NCI-H82 (cell line): ENCODE data around the gene KIF5A.

Experiments used
- DNase-seq: peaks from one replicate; lab custom pipeline; 2025; lab: John Stamatoyannopoulos, UW

Gene KIF5A

DNA sequence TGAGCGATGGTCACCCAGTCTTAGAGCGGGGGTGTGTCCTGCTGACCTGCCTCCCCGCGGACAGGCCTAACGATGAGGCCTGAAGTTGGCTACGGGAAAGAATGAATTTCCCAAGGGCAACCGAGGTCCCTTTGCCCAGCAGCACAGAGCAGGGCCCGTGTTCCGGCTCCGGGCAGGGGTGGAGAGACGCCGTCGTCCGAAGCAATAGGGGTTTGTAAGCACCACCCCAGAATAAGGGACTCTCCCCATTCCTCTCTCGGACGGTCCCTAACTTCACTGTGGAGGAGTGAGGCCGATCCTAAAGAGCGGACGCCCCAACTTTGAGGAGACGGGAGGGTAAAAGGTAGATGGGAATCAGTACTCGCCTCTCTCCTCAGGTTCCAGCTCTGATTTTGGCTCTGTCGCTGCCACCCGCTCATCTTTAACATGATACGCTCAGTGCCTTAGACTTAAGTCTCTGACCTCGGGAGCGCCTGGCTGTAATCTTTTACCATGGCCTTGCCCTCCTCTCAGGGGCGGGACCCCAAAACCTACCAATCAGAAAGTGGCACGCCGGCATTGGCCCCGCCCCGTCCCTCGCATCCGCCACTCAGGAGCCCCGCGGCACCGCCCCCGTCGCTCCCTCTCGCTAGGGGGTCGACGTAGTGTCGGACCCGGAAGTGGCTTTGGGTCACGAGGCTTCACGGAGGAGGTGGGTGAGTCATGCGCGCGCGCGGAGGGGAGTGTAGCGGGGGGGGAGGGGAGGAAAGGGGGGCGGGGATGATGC, 29.6 kb upstream of the KIF5A start, which contains the start of gene DDIT3:
DDIT3 (minus strand) TSS at position 462 of the 766 bp plus-strand sequence. CDS start 3,108 bp downstream, outside the sequence.
- DNase-seq: peak; percentile 100

DNA sequence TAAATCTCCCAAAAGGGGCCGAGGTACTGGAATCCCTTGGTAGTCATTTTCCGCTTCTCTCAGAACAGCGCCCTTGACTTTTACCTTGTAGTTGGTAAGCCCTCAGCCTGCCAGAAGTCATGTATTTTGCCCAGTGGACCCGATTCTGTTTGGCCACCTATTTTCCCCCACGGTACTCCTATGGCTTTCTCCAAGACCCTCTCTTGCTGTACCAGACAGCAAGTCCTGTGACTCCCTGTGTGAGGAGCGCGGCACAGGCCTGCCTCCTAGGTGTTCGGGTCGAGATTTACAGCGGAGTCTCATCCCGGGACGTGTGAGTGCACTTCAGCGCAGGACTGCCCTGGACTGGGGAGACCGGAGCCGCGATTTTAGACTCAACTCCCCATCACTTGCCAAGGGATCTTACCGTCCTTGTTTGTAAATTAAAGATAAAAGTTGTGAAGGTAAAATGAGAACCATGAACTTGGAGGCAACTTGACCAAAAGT, 28.3 kb upstream of the KIF5A start:
- DNase-seq: peak; percentile 79

DNA sequence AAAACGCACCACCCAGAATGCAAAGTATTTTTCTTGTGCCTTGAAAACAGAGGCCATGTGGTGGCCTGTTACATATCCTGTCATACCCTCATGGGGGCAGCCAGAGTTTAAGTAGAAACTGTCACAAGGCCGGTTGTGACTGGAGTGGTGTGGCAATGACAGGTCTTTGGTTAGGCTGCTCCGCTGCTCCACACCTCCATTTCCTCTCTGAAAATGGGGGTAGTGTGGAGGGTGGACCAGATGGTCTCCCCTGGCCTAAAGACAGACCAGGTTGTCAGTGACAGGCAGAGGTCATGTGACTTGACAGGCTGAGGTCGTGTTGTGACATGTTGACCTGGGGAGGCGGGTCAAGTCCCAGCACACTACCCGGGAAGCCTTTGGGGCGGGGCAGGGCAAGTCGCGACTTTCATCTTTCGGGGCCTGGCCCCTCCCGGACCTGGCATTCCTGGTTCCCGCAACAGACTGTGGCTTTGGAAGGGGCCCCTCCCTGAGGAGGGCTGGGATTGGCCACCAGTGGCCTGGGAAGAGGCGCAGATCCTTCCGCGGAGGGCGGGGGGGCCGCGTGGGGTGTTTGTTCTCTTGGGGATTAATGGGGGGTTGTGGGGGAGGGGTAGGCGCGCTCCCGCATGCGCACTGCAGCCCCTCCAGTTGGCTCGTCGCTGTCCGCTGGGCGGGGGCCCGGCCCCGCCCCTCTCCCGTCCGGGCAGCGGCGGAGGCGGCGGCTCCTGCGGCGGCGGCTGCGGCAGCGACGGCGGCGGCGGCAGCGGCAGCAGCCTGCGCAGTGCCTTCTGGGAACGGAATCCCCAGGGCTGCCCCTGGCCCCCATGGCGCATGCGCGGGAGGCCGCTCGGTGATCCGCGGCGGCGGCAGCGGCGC, 27.6 kb upstream of the KIF5A start, which contains the start of gene MBD6:
MBD6 (plus strand) TSS at position 814 of the 876 bp plus-strand sequence. CDS start 1,480 bp downstream, outside the sequence.
- peak; percentile 98 for DNase-seq

DNA sequence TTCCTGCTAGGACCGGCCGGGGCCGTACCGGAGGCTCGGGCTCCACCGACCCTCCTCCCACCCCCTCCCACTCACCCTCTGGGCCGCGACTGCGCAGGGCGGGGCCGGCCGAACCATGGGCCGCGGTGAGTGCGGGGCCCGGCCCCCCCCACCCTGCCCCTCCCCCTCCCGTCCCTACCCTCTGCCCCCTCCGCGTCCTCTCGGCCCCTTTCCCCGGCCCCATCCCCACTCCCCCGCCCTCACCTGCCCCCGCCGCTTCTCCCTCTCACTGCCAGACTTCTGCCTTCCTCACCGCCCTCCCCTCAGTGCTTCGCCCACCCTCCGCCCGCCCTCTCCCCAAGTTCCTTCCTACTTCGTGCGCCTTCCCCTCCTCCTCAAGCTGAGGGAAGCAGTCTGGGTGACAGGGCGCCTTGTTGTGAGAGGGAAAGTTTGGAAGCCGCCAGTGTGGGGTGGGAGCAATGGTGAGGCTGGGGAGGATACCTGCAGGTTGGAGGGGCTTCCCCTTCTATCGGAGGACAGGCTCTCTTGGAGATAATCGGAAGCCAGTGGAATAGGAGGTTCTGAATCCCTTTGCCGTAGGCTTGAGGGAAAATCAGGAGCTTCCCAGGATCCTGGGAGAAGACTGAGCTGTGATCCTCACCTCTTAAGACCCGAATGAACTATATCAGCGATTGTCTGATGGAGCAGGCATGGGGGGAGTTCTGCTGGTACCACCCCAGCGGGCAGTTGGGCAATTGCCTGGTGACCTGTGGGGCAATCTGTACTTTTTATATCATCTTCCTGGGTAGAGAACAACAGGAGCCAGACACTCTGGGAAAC, 26.7 kb upstream of the KIF5A start:
- peak; percentile 86 for DNase-seq

DNA sequence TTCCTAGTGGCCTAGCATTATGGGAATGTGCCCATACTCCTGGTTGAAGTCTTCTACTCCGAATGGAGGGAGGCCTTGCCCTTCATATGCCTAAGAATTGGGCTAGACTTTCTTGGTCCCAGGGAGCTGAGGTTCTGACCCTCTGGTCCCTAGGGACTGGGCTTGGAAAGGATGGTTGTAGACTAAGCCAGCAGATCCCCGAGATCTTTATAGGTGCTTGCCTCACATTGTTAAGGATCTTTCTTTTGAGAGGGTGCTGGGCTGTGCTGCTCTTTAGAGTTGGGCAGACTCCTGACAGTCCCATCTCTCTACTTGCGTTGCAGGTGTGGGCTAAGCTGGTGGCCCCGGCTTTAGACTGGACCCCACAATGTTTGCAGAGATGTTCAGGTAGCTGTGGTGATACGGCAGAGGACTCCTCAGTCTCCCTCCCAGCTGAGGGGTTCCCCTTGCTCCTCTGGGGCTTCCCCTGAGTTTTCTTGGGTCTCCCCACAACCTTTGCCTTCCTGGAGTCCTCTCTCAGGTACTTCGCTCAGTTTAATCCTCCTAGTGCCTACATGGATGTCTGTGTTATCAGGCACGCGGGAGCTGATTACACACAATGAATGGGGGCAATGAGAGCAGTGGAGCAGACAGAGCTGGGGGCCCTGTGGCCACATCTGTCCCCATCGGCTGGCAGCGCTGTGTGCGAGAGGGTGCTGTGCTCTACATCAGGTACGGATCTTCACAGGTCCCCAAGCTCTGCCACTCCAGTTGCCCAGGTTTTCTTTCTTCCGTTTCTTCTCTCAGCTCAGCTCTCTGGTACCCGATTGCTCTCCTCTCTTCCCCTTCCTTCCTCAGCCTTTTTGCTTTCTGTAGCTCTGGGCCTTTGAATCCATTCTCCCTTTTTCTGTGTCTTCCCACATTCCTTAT, 25.9 kb upstream of the KIF5A start:
- DNase-seq: peak; percentile 64

DNA sequence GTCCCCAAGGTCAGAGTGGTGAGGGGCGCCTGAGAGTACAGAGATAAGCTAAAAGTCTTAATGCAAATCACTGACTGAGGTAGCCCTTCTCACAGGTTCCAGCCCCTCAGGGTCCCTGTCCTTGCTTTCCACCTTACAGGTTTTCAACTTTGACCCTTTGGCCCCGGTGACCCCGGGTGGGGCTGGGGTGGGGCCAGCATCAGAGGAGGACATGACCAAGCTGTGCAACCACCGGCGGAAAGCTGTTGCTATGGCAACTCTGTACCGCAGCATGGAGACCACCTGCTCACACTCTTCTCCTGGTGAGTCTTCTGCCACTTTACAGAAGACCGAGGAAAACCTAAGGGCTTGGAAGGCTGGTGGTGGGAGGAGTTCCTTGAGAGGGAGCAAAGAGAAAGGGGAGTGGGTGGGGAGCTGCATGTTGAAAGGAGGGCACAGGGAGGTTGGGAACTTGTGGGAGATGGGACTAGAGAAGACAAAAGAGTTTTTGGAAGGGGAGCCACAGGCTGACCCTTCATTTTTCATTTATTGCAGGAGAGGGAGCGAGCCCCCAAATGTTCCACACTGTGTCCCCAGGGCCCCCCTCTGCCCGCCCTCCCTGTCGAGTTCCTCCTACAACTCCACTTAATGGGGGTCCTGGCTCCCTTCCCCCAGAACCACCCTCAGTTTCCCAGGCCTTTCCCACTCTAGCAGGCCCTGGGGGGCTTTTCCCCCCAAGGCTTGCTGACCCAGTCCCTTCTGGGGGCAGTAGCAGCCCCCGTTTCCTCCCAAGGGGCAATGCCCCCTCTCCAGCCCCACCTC, 24.8 kb upstream of the KIF5A start:
- peak; percentile 41 for DNase-seq

DNA sequence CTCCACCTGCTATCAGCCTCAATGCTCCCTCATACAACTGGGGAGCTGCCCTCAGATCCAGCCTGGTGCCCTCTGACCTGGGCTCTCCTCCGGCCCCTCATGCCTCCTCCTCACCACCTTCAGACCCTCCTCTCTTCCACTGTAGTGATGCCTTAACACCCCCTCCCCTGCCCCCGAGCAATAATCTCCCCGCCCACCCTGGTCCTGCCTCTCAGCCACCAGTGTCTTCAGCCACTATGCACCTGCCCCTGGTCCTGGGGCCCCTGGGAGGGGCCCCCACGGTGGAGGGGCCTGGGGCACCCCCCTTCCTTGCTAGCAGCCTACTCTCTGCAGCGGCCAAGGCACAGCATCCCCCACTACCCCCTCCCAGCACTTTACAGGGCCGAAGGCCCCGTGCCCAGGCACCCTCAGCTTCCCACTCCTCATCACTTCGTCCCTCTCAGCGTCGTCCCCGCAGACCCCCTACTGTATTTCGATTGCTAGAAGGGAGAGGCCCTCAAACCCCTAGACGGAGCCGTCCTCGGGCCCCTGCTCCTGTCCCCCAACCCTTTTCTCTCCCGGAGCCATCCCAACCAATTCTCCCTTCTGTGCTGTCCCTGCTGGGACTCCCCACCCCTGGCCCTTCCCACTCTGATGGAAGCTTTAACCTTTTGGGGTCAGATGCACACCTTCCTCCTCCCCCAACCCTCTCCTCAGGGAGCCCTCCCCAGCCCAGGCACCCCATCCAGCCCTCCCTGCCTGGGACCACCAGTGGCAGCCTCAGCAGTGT, 24.0 kb upstream of the KIF5A start:
- no peak for DNase-seq

DNA sequence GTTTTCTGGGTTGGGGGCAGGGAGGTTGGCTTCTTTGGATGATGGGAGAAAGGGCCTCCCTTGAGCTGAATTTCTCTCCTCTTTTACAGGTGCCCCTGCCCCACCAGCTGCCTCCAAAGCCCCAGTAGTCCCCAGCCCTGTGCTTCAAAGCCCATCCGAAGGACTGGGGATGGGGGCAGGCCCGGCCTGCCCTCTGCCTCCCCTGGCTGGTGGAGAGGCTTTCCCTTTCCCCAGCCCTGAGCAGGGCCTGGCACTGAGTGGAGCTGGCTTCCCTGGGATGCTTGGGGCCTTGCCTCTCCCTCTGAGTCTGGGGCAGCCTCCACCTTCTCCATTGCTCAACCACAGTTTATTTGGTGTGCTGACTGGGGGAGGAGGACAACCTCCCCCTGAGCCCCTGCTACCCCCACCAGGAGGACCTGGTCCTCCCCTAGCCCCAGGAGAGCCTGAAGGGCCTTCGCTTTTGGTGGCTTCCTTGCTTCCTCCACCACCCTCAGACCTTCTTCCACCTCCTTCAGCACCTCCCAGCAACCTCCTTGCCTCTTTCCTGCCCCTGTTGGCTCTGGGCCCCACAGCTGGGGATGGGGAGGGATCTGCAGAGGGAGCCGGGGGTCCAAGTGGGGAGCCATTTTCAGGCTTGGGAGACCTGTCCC, 23.2 kb upstream of the KIF5A start:
- DNase-seq: no peak

DNA sequence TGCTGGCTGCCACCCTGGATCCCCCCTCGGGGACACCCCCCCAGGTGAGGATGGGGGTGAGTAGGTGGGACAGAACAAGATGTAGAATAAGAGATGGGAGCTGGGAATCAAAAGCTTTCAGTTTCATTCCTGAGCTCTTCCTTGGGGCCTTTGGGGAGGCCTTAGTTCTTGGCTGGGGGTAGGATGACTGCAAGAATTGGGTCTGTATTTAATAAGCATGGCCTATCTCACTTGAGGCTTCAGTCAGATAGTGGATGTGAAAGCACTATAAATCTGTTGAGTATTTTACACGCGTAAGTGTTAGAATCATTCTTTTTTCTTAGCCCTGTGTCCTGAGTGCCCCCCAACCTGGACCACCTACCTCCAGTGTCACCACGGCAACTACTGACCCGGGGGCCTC, 22.7 kb upstream of the KIF5A start:
- DNase-seq: no peak

DNA sequence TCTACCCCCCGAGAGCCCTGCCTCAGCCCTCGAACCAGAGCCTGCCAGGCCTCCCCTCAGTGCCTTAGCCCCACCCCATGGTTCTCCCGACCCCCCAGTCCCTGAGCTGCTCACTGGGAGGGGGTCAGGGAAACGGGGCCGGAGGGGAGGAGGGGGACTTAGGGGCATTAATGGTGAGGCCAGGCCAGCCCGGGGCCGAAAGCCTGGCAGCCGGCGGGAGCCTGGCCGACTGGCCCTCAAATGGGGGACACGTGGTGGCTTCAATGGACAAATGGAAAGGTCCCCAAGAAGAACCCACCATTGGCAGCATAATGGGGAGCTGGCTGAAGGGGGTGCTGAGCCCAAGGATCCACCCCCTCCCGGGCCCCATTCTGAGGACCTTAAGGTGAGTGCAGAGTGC, 21.7 kb upstream of the KIF5A start:
- no peak for DNase-seq

DNA sequence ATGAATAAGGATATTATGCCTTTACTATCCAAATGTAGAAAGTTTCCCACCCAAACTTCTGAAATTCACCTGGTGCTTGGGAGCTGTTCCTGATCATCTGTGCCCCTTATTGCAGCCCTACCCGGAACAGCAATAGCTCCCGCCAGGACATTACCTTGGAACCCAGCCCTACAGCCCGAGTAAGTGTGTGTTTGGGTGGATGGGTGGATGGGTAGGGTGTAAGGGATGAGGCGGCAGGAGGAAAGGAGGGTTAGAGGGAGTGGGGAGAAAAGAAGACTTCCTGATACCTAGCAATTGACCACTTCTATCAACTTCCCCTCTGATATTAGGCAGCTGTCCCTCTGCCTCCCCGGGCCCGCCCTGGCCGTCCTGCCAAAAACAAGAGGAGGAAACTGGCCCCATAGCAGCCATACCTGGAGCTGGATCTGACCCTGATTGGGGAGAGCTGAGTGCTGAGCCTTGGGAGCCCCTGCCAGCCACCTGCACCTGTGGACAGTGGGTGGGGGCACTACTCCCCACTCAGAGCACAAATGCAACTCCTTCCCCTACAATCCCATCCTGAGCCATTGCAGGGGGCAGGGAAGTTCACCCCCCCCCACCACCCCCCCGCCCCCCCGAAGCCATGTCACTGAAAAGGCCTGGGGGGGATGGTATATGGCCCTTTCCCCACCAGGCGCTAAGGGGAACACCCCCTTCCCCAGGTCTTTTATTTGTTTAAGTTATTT, 20.9 kb upstream of the KIF5A start:
- no peak for DNase-seq

DNA sequence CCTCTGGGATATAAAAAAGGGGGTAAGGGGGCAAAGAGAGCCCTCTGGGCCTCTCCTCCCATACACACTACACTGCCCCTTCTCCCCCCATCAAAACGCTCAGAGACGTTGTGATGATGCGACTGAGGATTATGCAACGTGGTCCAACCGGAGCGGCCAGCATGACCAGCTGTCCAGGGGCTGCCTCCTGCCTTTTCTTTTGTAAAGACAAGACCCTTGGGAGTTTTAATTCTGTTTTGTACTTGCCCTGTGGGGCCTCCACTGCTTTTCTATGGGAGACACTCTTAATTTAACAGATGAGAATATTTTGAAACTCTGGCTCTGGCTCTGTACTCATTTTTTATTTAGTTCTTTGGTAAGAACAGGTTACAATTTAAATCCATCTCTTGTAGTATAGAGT, 20.0 kb upstream of the KIF5A start:
- DNase-seq: peak; percentile 63

DNA sequence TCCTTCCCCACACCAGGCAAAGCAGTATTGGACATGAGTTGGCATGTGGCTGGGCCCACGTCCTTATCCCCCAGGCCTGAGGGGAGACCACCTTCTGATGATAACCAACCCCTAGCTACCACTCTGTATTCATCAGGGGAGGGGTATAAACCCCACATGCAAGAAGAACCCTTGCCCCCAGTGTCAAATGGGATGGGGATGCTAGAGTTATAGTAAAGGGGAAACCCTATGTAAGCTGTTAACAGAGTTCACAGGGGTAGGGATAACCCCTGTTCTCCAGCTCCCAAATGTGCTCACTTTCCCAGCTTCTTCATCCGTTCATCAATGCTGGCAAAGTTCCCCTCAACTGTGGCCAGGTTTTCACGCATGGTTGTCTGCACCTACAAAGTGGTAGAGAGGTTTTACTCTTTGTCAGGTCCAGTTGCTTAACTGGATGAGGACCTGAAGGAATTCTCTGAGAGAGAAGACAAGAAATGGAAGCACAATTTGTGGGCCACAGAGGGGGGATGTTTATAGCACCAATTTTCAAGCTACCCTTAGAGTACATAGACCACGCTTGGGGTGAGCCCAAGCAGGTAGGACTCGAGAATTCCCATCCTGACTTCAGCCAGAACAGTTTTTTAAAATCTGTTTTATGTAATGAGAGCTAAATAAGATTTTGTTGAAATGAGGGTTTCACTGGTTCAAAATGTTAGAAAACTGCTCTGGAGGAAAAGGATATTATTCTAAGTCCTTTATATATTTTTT, 19.3 kb upstream of the KIF5A start:
- no peak for DNase-seq

DNA sequence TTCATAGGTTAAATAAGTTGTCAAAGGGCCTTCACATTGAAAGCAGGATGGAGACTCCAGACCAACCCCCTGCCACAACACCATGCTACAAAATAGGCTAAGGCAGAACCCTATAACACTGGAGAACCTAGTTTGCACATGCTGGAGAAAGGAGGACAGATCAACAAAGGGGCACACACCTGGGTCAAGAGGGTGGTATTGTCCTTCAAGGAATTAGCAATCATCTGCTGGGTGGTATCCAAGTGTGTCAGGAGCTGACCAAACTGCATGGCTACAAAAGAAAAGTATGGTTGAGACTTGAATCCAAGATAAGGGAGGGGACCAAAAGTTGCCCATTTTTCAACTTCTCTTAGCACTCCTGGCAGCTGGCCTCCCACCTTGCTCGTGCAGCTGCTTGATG, 18.0 kb upstream of the KIF5A start:
- no peak for DNase-seq

DNA sequence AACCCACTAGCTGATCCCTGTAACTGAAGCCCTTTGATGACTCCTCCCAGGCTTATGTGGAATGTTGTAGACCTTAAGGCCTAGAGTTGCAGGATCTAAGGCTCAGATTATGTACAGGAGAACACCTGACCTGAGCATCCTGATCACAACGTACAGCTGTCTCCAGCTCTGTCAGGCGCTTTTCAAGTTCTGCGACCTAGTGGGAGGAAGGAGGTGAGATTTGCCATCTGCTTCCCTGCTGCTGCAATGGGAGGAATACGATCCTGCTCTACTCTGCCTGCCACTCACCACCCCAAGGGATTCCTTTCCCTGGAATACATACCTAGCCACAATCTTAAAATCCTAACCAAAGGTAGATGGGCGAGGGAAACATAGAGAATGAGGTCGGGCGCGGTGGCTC, 16.7 kb upstream of the KIF5A start:
- peak; percentile 40 for DNase-seq

DNA sequence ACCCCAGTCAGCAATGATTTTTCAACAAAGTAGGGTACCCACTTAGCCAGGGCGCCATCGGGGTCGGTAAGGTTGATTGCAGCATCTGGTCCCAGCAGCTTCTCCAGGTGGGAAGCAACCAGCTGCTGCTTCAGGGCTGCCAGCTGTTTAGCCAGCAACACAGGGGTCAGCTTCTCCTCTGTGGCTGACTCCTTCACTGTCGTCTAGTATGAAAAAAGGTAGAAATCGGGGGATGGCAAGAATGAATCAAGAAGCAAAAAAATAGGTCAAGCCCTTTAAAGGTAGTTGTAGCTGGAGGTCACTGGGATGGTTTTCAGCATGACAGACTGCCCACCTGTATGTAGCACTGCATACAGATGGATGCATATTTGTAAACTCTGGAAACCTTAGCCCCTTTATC, 15.6 kb upstream of the KIF5A start:
- DNase-seq: no peak

DNA sequence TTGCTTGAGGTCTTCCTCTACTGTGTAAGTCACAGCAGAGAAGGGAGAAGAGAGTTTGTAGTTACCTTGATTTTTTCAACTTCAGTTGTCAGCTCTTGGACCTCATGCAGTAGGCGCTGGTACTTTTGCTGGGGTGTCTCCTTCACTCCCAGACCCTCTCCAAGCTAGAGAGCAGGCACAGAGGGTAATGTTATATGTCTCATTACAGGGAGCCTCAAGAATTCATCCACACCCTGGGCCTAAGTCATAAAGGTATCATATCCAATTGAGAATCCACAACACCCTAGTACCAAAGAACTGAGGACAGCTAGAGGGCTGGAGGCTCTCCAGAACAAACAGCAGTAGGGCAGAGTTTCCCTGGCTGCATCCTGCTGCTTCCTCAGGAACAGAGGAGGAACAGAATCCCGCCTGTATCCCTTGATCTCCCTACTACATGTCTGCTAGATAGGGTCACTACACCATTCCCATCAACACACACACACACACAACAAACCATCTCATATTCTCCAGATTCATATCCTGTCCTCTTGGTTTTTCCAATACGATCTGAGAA, 14.8 kb upstream of the KIF5A start:
- DNase-seq: no peak
